HPDE6-E6E7 (cell line): Measurements from ENCODE around the gene FAM131B.
"Not testable (repeated sequence)": the region's sequence is repeated elsewhere in the genome, so short reads cannot be mapped to it uniquely, and the experiment has no call there.

Experiments used
- DNase-seq: peaks from one replicate; pipeline ENCODE4 v3.0.0; 2011; ENCODE audit warnings: missing footprints; ENCODE audit errors: extremely low spot score

Gene FAM131B

GRCh38 chr7:143395187-143396149, 33.0 kb upstream of the FAM131B start:
- no peak for DNase-seq

- no peak for DNase-seq
Measured at GRCh38 chr7:143394777-143395176, 32.3 kb upstream of the FAM131B start.

GRCh38 chr7:143394068-143394467, 31.6 kb upstream of the FAM131B start:
- DNase-seq, result no peak

GRCh38 chr7:143393267-143394041, 30.9 kb upstream of the FAM131B start:
- no peak for DNase-seq

- DNase-seq, result no peak
Measured at GRCh38 chr7:143392875-143393266, 30.4 kb upstream of the FAM131B start.

GRCh38 chr7:143392427-143392826, 29.9 kb upstream of the FAM131B start:
- DNase-seq, result not testable (repeated sequence)

- no peak for DNase-seq
Measured at GRCh38 chr7:143391462-143392404, 29.2 kb upstream of the FAM131B start.

- DNase-seq, result no peak
Measured at GRCh38 chr7:143390773-143391317, 28.3 kb upstream of the FAM131B start.

GRCh38 chr7:143390104-143390772, 27.7 kb upstream of the FAM131B start:
- no peak for DNase-seq

- no peak for DNase-seq
Measured at GRCh38 chr7:143389316-143390103, 27.0 kb upstream of the FAM131B start.

GRCh38 chr7:143388491-143389101, 26.1 kb upstream of the FAM131B start:
- DNase-seq, result no peak

GRCh38 chr7:143388051-143388450, 25.5 kb upstream of the FAM131B start:
- no peak for DNase-seq

GRCh38 chr7:143387156-143387975, 24.9 kb upstream of the FAM131B start:
- DNase-seq, result no peak

- DNase-seq, result no peak
Measured at GRCh38 chr7:143385891-143386781, 23.6 kb upstream of the FAM131B start.

GRCh38 chr7:143384661-143385631, 22.4 kb upstream of the FAM131B start:
- no peak for DNase-seq

GRCh38 chr7:143384148-143384547, 21.6 kb upstream of the FAM131B start:
- no peak for DNase-seq

GRCh38 chr7:143383642-143383957, 21.1 kb upstream of the FAM131B start:
- DNase-seq, result no peak
